ENCODE data around the gene TEX264.

GRCh38 chr3:51637144-51637940 is 33.7 kb upstream of the TEX264 start:
- TF ChIP-seq CTCF (IDR thresholded peaks at IDR 0.05), result no peak
- no peak for TF ChIP-seq EZH2 (IDR thresholded peaks at IDR 0.05)

Data from neural progenitor cell (in vitro differentiated cells).